Mucosa of rectum (tissue), 2 donors: ENCODE data around the gene C7orf25.

Experiments used
- H3K27ac ChIP-seq, 2 donors: one replicate each; pipeline ENCODE4 v1.7.0; 2013; ENCODE audit warnings: inconsistent platforms in 2 of 2, low read depth in 2 of 2, low read length in 2 of 2
- H3K27me3 ChIP-seq, 2 donors: one replicate each; pipeline ENCODE4 v1.7.0; 2013; ENCODE audit warnings: low read length in 2 of 2; ENCODE audit not compliant: control insufficient read depth in 2 of 2, insufficient read depth in 2 of 2
- H3K36me3 ChIP-seq, 2 donors: one replicate each; pipeline ENCODE4 v1.7.0; 2013; ENCODE audit warnings: low read length in 2 of 2; ENCODE audit not compliant: control insufficient read depth in 2 of 2, insufficient read depth in 2 of 2
- H3K4me1 ChIP-seq, 2 donors: one replicate each; pipeline ENCODE4 v1.7.0; 2013; ENCODE audit warnings: low read length in 2 of 2, mild to moderate bottlenecking in 1 of 2; ENCODE audit not compliant: control insufficient read depth in 2 of 2, insufficient read depth in 2 of 2
- H3K4me3 ChIP-seq, 2 donors: one replicate each; pipeline ENCODE4 v1.7.0; 2013; ENCODE audit warnings: low read length in 2 of 2
- H3K9ac ChIP-seq, 2 donors: one replicate each; pipeline ENCODE4 v1.7.0; 2013; ENCODE audit warnings: low read length in 2 of 2, low read depth in 1 of 2, mild to moderate bottlenecking in 1 of 2
- H3K9me3 ChIP-seq, 2 donors: one replicate each; pipeline ENCODE4 v1.7.0; 2013; ENCODE audit warnings: low read length in 2 of 2; ENCODE audit not compliant: control insufficient read depth in 2 of 2
- donor health status: healthy.
- donor health status: Normal muscosa, but diverticular disease.

Gene C7orf25

GRCh38 chr7:42911454-42912447 lies at the start of gene C7orf25:
Gene C7orf25, minus strand, starts transcription at chr7:42912070. Its CDS starts 1,170 bp downstream, at chr7:42910900.
- Histone ChIP-seq H3K36me3 (peaks cover under 1 to 8% of the 10 kb centered on the region in 2 donors), H3K4me3 (peak within 1 kb of the TSS; percentile 72 to 83), H3K4me1 (peaks cover 3 to 4% of the 10 kb centered on the region in 2 donors), H3K9me3 (no peaks in the 10 kb centered on the region), H3K27ac (peak within 1 kb of the TSS; percentile 28 to 48), H3K27me3 (no peaks in the 10 kb centered on the region), H3K9ac (peak within 1 kb of the TSS; percentile 75 to 76)

DNA sequence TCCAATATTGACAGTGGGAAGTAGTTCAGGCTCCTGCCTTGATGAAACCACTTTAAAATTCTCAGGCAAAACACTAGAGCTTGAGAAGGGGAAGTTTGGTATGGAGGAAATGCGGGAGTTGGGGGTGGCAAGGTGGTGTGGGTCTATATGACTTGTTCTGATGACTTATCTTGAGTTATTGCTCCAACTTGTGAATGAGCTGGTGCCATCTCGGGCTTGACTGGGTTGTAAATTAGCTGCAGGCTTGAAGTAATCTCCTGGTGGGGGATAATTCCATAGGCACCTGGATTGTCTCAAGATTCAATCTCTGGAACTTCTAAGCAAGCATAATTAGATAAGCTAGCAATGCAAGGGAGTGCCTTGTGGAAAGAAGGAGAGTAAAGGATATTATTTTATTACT lies 49.3 kb upstream of the C7orf25 start:
- Histone ChIP-seq H3K9me3 (no peaks in the 10 kb centered on the region), H3K4me1 (no peaks in the 10 kb centered on the region), H3K4me3 (no peak overlapping the region), H3K9ac (no peak overlapping the region), H3K36me3 (no peaks in the 10 kb centered on the region), H3K27ac (no peak overlapping the region), H3K27me3 (no peaks in the 10 kb centered on the region)

- Histone ChIP-seq H3K9me3 (no peaks in the 10 kb centered on the region), H3K9ac (no peak overlapping the region), H3K4me3 (no peak overlapping the region), H3K27me3 (no peaks in the 10 kb centered on the region), H3K36me3 (no peaks in the 10 kb centered on the region), H3K27ac (no peak overlapping the region), H3K4me1 (no peaks in the 10 kb centered on the region)
Measured at GRCh38 chr7:42960762-42961161, 48.9 kb upstream of the C7orf25 start.

- Histone ChIP-seq H3K27me3 (no peaks in the 10 kb centered on the region), H3K4me3 (no peak overlapping the region), H3K36me3 (no peaks in the 10 kb centered on the region), H3K9me3 (no peaks in the 10 kb centered on the region), H3K4me1 (no peaks in the 10 kb centered on the region), H3K9ac (no peak overlapping the region), H3K27ac (no peak overlapping the region)
Measured at GRCh38 chr7:42959549-42959948, 47.7 kb upstream of the C7orf25 start.

GRCh38 chr7:42956062-42956461 lies 44.2 kb upstream of the C7orf25 start:
- no peaks in the 10 kb centered on the region for H3K36me3 ChIP-seq
- H3K9me3 ChIP-seq: no peaks in the 10 kb centered on the region
- H3K9ac ChIP-seq: no peak overlapping the region

GRCh38 chr7:42953994-42954393 lies 42.1 kb upstream of the C7orf25 start:
- H3K4me1 ChIP-seq: no peaks in the 10 kb centered on the region
- H3K27ac ChIP-seq: no peak overlapping the region
- H3K9me3 ChIP-seq: no peaks in the 10 kb centered on the region
- H3K9ac ChIP-seq: no peak overlapping the region
- no peaks in the 10 kb centered on the region for H3K27me3 ChIP-seq
- H3K36me3 ChIP-seq: no peaks in the 10 kb centered on the region
- H3K4me3 ChIP-seq: no peak overlapping the region

More at GRCh38 chr7:42956062-42956461, 44.2 kb upstream of the C7orf25 start:
- Histone ChIP-seq H3K4me1 (no peaks in the 10 kb centered on the region), H3K4me3 (no peak overlapping the region), H3K27me3 (no peaks in the 10 kb centered on the region), H3K27ac (no peak overlapping the region)

- H3K4me3 ChIP-seq: no peak overlapping the region
- H3K27ac ChIP-seq: no peak overlapping the region
- H3K4me1 ChIP-seq: no peaks in the 10 kb centered on the region
- no peaks in the 10 kb centered on the region for H3K36me3 ChIP-seq
- H3K9me3 ChIP-seq: no peaks in the 10 kb centered on the region
- H3K9ac ChIP-seq: no peak overlapping the region
- H3K27me3 ChIP-seq: no peaks in the 10 kb centered on the region
Measured at GRCh38 chr7:42952328-42952727, 40.5 kb upstream of the C7orf25 start.

- Histone ChIP-seq H3K9me3 (no peaks in the 10 kb centered on the region), H3K4me3 (no peak overlapping the region), H3K36me3 (no peaks in the 10 kb centered on the region), H3K27me3 (no peaks in the 10 kb centered on the region), H3K27ac (no peak overlapping the region), H3K9ac (no peak overlapping the region), H3K4me1 (no peaks in the 10 kb centered on the region)
Measured at GRCh38 chr7:42950417-42950816, 38.5 kb upstream of the C7orf25 start.

DNA sequence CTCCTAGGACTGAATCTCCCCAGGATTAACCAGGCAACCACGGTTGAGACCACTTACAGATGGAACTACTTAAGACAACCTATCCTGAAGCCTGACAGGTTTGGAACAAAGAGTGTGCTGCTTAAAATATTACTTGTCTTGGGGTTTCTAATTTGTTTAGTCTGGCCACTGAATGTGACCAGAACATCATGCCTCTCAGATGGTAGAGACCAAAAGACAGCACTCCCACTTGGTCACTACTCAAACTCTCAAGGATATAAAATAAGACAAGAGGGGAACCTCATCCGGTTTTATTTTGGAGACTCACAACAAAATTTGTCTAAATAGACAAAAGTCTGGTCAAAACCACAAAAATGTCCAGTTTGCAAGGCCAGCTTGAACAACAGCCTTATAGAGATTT lies 35.7 kb upstream of the C7orf25 start:
- H3K4me3 ChIP-seq: no peak overlapping the region
- no peak overlapping the region for H3K27ac ChIP-seq
- H3K9ac ChIP-seq: no peak overlapping the region
- no peaks in the 10 kb centered on the region for H3K36me3 ChIP-seq
- H3K4me1 ChIP-seq: no peaks in the 10 kb centered on the region
- H3K9me3 ChIP-seq: no peaks in the 10 kb centered on the region
- no peaks in the 10 kb centered on the region for H3K27me3 ChIP-seq

DNA sequence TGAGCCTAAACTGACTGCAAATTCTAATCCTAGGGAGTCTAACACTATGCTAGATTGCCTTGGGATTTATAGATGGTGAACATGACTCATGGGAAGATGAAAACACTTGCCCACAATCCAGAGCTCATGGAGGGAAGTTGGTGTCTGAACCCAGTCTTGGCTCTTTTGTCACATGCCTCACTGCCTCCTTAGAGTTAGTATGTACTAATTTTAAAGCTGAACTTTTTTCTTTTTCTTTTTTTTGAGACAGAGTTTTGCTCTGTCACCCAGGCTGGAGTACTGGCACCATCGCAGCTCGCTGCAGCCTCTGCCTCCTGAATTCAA lies 34.7 kb upstream of the C7orf25 start:
- Histone ChIP-seq H3K4me1 (no peaks in the 10 kb centered on the region), H3K9ac (no peak overlapping the region), H3K36me3 (no peaks in the 10 kb centered on the region), H3K27ac (no peak overlapping the region), H3K27me3 (no peaks in the 10 kb centered on the region), H3K9me3 (no peaks in the 10 kb centered on the region), H3K4me3 (no peak overlapping the region)
